Upper lobe of left lung (tissue), 4 donors: ENCODE measurements around the gene BHLHA9.

Experiments
- CTCF ChIP-seq, 6 experiments: fragments of 450-650 bp in 4 of 6; fragments of 200-600 bp in 2 of 6; sonication (generic) in 2 of 6; IDR thresholded peaks; one replicate each; pipeline ENCODE4 v1.5.1; 2016 to 2019; ENCODE audit warnings: antibody characterized with exemption in 6 of 6
- POLR2A ChIP-seq, 4 donors: fragments of 450-650 bp; IDR thresholded peaks; one replicate each; pipeline ENCODE4 v1.5.1; 2016 to 2017; ENCODE audit warnings: antibody characterized with exemption in 4 of 4, mild to moderate bottlenecking in 2 of 4

GRCh38 chr17:1232331-1232730 is 37.9 kb upstream of the BHLHA9 start:
- TF ChIP-seq CTCF (IDR thresholded peaks at IDR 0.05) (no peak), POLR2A (IDR thresholded peaks at IDR 0.05) (no peak)
